DOHH2 (cell line): ENCODE results near the gene C1orf159.
"Not testable (repeated sequence)": the region's sequence is repeated elsewhere in the genome, so short reads cannot be mapped to it uniquely, and the experiment has no call there.

Experiments
- H3F3A ChIP-seq: fragments of 200-600 bp; sonication (generic), shearing (Covaris generic); 2 replicates; pipeline ENCODE4 v1.6.0; 2016; ENCODE audit warnings: antibody characterized with exemption, mild to moderate bottlenecking; ENCODE audit not compliant: control insufficient read depth, insufficient read depth
- H3K27ac ChIP-seq: fragments of 200-600 bp; sonication (generic); 2 replicates; pipeline ENCODE4 v1.5.1; 2014; ENCODE audit warnings: low read depth, mild to moderate bottlenecking, low read length, moderate library complexity
- H3K27me3 ChIP-seq: fragments of 200-600 bp; sonication (generic); 2 replicates; pipeline ENCODE4 v1.6.1; 2014; ENCODE audit warnings: mild to moderate bottlenecking, low read length, mixed read lengths; ENCODE audit not compliant: control insufficient read depth
- H3K36me3 ChIP-seq: fragments of 200-600 bp; sonication (generic); 2 replicates; pipeline ENCODE4 v1.6.1; 2014; ENCODE audit warnings: mild to moderate bottlenecking, low read length, moderate library complexity, mixed read lengths; ENCODE audit not compliant: control insufficient read depth
- H3K4me1 ChIP-seq: fragments of 200-600 bp; sonication (generic); 2 replicates; pipeline ENCODE4 v1.6.1; 2014; ENCODE audit warnings: mild to moderate bottlenecking, low read length, mixed read lengths; ENCODE audit not compliant: control insufficient read depth
- H3K4me2 ChIP-seq: fragments of 200-600 bp; sonication (generic); 2 replicates; pipeline ENCODE4 v1.6.0; 2014; ENCODE audit warnings: mild to moderate bottlenecking, low read length, moderate library complexity
- H3K4me3 ChIP-seq: fragments of 200-600 bp; sonication (generic); 2 replicates; pipeline ENCODE4 v1.5.1; 2014; ENCODE audit warnings: mild to moderate bottlenecking, low read length, mixed read lengths
- H3K79me2 ChIP-seq: fragments of 200-600 bp; sonication (generic); 2 replicates; pipeline ENCODE4 v1.6.1; 2014; ENCODE audit warnings: mild to moderate bottlenecking, low read length, mixed read lengths; ENCODE audit not compliant: control insufficient read depth
- H3K9me2 ChIP-seq: fragments of 200-600 bp; sonication (generic); replicated peaks from 2 replicates; pipeline ENCODE4 v1.6.1; 2014; ENCODE audit warnings: mild to moderate bottlenecking, low read length, mixed read lengths; ENCODE audit not compliant: control insufficient read depth
- H3K9me3 ChIP-seq: fragments of 200-600 bp; sonication (generic); 2 replicates; pipeline ENCODE4 v1.6.1; 2014; ENCODE audit warnings: antibody characterized with exemption, low read length, mixed read lengths; ENCODE audit not compliant: control insufficient read depth, insufficient read depth
- H4K20me1 ChIP-seq: fragments of 200-600 bp; sonication (generic); 2 replicates; pipeline ENCODE4 v1.6.0; 2014; ENCODE audit warnings: low read depth, mild to moderate bottlenecking, antibody characterized with exemption, low read length, moderate library complexity; ENCODE audit not compliant: control insufficient read depth, insufficient read depth
- EZH2phosphoT487 ChIP-seq: fragments of 200-600 bp; sonication (generic); IDR thresholded peaks from 2 replicates; pipeline ENCODE4 v1.6.1; 2017; ENCODE audit warnings: borderline replicate concordance, mild to moderate bottlenecking, antibody characterized with exemption, low read length, moderate library complexity, mixed read lengths
- TF ChIP-seq, protein P1 (sequence below): fragments of 200-600 bp; sonication (generic); IDR thresholded peaks from one replicate; pipeline ENCODE4 v1.5.1; 2014; ENCODE audit warnings: antibody characterized with exemption, mild to moderate bottlenecking, low read depth, low read length; ENCODE audit not compliant: poor library complexity, severe bottlenecking

The C1orf159 gene

DNA sequence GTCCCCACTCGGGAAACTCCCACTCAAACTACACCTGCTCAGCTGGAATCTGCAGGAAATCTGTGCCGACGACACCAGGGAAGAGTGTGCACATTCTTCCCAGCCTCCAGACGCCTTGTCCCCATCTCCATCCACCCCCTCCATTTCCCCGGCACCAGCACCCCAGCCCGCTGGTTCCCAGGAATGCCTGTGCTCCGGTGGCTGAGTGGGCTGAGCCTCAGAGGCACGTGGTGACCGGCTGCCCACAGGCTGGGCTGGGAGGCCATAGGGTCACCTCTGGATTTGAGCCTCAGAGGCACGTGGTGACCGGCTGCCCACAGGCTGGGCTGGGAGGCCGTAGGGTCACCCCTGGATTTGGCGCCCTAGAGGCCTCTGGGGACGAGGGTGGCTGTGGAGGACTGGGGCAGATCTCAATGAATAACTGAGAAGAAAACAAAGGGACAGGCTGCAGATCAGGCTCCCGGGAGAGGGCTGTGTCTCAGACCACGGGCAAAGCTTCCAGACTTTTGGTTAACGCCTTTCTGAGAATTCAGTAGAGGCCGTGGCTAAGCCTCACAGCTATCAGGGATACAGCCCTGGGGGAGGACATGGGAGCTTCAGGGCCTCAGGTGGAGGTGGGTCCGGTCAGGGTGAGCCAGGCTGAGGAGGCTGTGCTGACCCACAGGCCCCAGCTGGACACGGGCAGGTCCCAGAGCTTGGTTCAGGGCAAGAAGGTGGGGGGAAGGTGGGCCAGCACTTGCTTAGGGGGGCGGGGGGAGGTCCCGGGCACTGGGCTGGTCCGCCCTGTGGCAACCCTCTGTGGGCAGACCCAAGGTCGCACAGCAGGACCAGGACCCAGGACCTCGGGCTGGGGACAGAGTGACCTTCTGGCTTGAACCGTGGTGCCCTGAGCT, 40.5 kb upstream of the C1orf159 start:
- no peaks in the 10 kb centered on the region for H3K36me3 ChIP-seq
- no peak overlapping the region for H3K27ac ChIP-seq
- TF ChIP-seq EZH2phosphoT487 = no peak
- TF ChIP-seq, protein P1, sequence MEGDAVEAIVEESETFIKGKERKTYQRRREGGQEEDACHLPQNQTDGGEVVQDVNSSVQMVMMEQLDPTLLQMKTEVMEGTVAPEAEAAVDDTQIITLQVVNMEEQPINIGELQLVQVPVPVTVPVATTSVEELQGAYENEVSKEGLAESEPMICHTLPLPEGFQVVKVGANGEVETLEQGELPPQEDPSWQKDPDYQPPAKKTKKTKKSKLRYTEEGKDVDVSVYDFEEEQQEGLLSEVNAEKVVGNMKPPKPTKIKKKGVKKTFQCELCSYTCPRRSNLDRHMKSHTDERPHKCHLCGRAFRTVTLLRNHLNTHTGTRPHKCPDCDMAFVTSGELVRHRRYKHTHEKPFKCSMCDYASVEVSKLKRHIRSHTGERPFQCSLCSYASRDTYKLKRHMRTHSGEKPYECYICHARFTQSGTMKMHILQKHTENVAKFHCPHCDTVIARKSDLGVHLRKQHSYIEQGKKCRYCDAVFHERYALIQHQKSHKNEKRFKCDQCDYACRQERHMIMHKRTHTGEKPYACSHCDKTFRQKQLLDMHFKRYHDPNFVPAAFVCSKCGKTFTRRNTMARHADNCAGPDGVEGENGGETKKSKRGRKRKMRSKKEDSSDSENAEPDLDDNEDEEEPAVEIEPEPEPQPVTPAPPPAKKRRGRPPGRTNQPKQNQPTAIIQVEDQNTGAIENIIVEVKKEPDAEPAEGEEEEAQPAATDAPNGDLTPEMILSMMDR = no peak
- H3F3A ChIP-seq = peaks cover 22% of the 10 kb centered on the region
- H4K20me1 ChIP-seq = no peaks in the 10 kb centered on the region
- no peak overlapping the region for H3K4me3 ChIP-seq
- H3K4me1 ChIP-seq = peaks cover 14% of the 10 kb centered on the region
- H3K79me2 ChIP-seq = no peaks in the 10 kb centered on the region
- no peaks in the 10 kb centered on the region for H3K9me2 ChIP-seq
- no peaks in the 10 kb centered on the region for H3K27me3 ChIP-seq
- no peak overlapping the region for H3K4me2 ChIP-seq
- H3K9me3 ChIP-seq = peaks cover 22% of the 10 kb centered on the region

DNA sequence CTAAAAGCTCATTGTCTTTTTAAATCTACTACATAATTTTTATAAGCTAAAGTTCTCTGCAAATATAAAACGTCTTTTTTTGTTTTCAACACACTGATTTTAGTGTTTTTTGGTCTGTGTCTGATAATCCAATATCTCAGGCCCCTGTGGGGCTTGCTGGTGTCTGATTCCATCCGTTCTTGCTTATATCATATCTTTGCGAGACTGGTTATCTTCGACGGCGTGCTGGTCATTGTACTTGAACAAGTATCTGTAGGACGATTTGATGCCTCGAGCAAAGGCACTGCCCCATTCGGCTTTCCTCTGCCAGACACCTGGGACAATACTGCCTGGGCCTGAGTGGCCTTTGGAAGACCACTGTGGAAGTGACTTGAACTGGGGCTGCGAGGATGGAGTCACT, 39.4 kb upstream of the C1orf159 start:
- H3K36me3 ChIP-seq = no peaks in the 10 kb centered on the region
- H3K27ac ChIP-seq = no peak overlapping the region
- H3K9me3 ChIP-seq = peaks cover 22% of the 10 kb centered on the region
- no peaks in the 10 kb centered on the region for H3K27me3 ChIP-seq
- H3K4me2 ChIP-seq = no peak overlapping the region
- H3F3A ChIP-seq = peaks cover 22% of the 10 kb centered on the region
- H3K9me2 ChIP-seq = no peaks in the 10 kb centered on the region
- H3K4me3 ChIP-seq = no peak overlapping the region
- peaks cover 14% of the 10 kb centered on the region for H3K4me1 ChIP-seq
- no peak for TF ChIP-seq EZH2phosphoT487
- TF ChIP-seq, protein P1 = no peak
- H4K20me1 ChIP-seq = no peaks in the 10 kb centered on the region
- H3K79me2 ChIP-seq = no peaks in the 10 kb centered on the region

DNA sequence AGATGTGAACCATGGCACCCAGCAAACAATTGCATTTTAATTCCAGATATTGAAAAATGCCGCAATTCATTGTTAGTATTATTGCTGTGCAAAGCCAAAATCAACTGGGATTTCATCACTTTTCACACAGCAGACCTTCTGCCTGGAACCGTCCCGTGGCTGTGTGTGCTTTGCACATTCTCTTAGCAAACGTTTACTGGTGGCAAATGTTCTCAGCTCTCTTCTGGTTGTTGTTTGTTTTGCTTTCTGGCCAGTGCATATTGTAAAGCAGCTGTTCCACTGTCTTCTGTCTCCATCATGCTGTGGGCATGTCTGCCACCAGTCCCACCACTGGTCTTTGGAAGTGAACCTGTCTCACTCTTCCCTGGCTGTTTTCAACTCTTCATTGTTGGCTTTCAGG, 38.0 kb upstream of the C1orf159 start:
- no peak overlapping the region for H3K27ac ChIP-seq
- no peak overlapping the region for H3K4me3 ChIP-seq
- H3K36me3 ChIP-seq = no peaks in the 10 kb centered on the region

DNA sequence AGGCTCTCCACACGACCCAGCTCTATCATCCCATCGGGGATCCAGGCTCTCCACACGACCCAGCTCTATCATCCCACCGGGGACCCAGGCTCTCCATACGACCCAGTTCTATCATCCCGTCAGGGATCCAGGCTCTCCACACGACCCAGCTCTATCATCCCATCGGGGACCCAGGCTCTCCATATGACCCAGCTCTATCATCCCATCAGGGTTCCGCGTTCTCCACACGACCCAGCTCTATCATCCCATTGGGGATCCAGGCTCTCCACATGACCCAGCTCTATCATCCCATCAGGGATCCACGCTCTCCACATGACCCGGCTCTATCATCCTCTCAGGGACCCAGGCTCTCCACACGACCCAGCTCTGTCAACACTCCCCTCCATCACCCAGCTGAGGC, 37.3 kb upstream of the C1orf159 start:
- not testable (repeated sequence) for H3K9me2 ChIP-seq, H3K79me2 ChIP-seq, H3K27ac ChIP-seq, H3K27me3 ChIP-seq, H4K20me1 ChIP-seq, H3K4me1 ChIP-seq, H3K4me2 ChIP-seq, H3K36me3 ChIP-seq, H3K4me3 ChIP-seq
- Histone ChIP-seq H3F3A (peaks cover 20% of the 10 kb centered on the region), H3K9me3 (peaks cover 22% of the 10 kb centered on the region)

More for the DNA sequence above, 38.0 kb upstream of the C1orf159 start:
- Histone ChIP-seq H3K27me3 (no peaks in the 10 kb centered on the region), H3K9me2 (no peaks in the 10 kb centered on the region), H4K20me1 (no peaks in the 10 kb centered on the region), H3F3A (peaks cover 20% of the 10 kb centered on the region), H3K9me3 (peaks cover 22% of the 10 kb centered on the region), H3K79me2 (no peaks in the 10 kb centered on the region), H3K4me2 (no peak overlapping the region), H3K4me1 (peaks cover 14% of the 10 kb centered on the region)
- TF ChIP-seq, protein P1 = no peak

DNA sequence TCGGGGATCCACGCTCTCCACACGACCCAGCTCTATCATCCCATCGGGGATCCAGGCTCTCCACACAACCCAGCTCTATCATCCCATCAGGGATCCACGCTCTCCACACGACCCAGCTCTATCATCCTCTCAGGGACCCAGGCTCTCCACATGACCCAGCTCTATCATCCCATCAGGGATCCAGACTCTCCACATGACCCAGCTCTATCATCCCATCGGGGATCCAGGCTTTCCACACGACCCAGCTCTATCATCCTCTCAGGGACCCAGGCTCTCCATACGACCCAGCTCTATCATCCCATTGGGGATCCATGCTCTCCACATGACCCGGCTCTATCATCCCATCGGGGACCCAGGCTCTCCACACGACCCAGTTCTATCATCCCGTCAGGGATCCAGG, 36.5 kb upstream of the C1orf159 start:
- Histone ChIP-seq H3K9me3 (peaks cover 22% of the 10 kb centered on the region), H3F3A (peaks cover 20% of the 10 kb centered on the region)
- H3K27me3 ChIP-seq, H4K20me1 ChIP-seq, H3K79me2 ChIP-seq, H3K4me1 ChIP-seq, H3K9me2 ChIP-seq, H3K36me3 ChIP-seq, H3K4me3 ChIP-seq, H3K27ac ChIP-seq, H3K4me2 ChIP-seq: not testable (repeated sequence)
